ENCODE measurements around the gene WTIP.

- TF ChIP-seq CTCF (IDR thresholded peaks at IDR 0.05) (no peak), POLR2A (IDR thresholded peaks at IDR 0.05) (peak in 1 of 4 donors; percentile 33)
Observed at GRCh38 chr19:34480971-34481841, at the start of gene WTIP.
